OCI-LY7 (cell line): Measurements from ENCODE around the gene HOXA10. TPM values are rescaled to one million over a fixed set of nuclear protein-coding genes. Genes with fewer than 3 reads are reported as not detected.

Source experiments
- BruUV-seq: library from RNA; stranded (reverse); fragments of 400-500 nt; replicated peaks from 2 replicates; lab custom pipeline; 2021; lab: Mats Ljungman, UMichigan
- CTCF ChIA-PET: fragments of 300-600 bp; sonication (Branson Sonifier 250); formaldehyde crosslinking; loops from one replicate; lab custom pipeline; 2022; ENCODE audit warnings: antibody characterized with exemption; ENCODE audit not compliant: unreplicated experiment; lab: Charles Lee
- POLR2A ChIA-PET: fragments of 300-600 bp; sonication (Branson Sonifier 250); formaldehyde crosslinking; loops from one replicate; lab custom pipeline; 2022; ENCODE audit warnings: antibody characterized with exemption; lab: Charles Lee
- DNase-seq: peaks from one replicate; pipeline ENCODE4 v3.0.0-alpha.2; 2015; ENCODE audit warnings: low spot score
- H2AFZ ChIP-seq: fragments of 200-600 bp; sonication (generic), shearing (Covaris generic); 2 replicates; pipeline ENCODE4 v1.6.1; 2014; ENCODE audit warnings: mild to moderate bottlenecking, antibody characterized with exemption, low read length, moderate library complexity
- H3K27ac ChIP-seq: fragments of 200-600 bp; sonication (generic); 2 replicates; pipeline ENCODE4 v1.5.1; 2014; ENCODE audit warnings: mixed run types, low read depth, mild to moderate bottlenecking, moderate library complexity, low read length, inconsistent platforms; ENCODE audit not compliant: poor library complexity, severe bottlenecking
- H3K36me3 ChIP-seq: fragments of 200-600 bp; sonication (generic); 2 replicates; pipeline ENCODE4 v1.6.1; 2014; ENCODE audit warnings: mild to moderate bottlenecking, antibody characterized with exemption, low read length, moderate library complexity, mixed read lengths; ENCODE audit not compliant: insufficient read depth
- H3K4me1 ChIP-seq: fragments of 200-600 bp; sonication (generic); 2 replicates; pipeline ENCODE4 v1.5.1; 2014; ENCODE audit warnings: mild to moderate bottlenecking, low read length; ENCODE audit not compliant: insufficient read depth, poor library complexity, severe bottlenecking
- H3K4me2 ChIP-seq: fragments of 200-600 bp; sonication (generic); 2 replicates; pipeline ENCODE4 v1.6.1; 2014; ENCODE audit warnings: mild to moderate bottlenecking, low read length
- H3K4me3 ChIP-seq: fragments of 200-600 bp; sonication (generic); 2 replicates; pipeline ENCODE4 v1.5.1; 2014; ENCODE audit warnings: mild to moderate bottlenecking, low read depth, low read length; ENCODE audit not compliant: poor library complexity, severe bottlenecking
- H3K79me2 ChIP-seq: fragments of 200-600 bp; sonication (generic); 2 replicates; pipeline ENCODE4 v1.6.1; 2016; ENCODE audit warnings: low read depth, mild to moderate bottlenecking, low read length, moderate library complexity, mixed read lengths; ENCODE audit not compliant: insufficient read depth
- H3K9me2 ChIP-seq: fragments of 200-600 bp; sonication (generic); 2 replicates; pipeline ENCODE4 v1.6.1; 2016; ENCODE audit warnings: mild to moderate bottlenecking, low read length, mixed read lengths; ENCODE audit not compliant: insufficient read depth
- H3K9me3 ChIP-seq: fragments of 200-600 bp; sonication (generic); 2 replicates; pipeline ENCODE4 v1.6.1; 2014; ENCODE audit warnings: mild to moderate bottlenecking, mixed run types, low read length, mixed read lengths
- H4K20me1 ChIP-seq: fragments of 200-600 bp; sonication (generic); 2 replicates; pipeline ENCODE4 v1.6.1; 2014; ENCODE audit warnings: mild to moderate bottlenecking, antibody characterized with exemption, low read length, moderate library complexity, mixed read lengths; ENCODE audit not compliant: insufficient read depth
- EZH2phosphoT487 ChIP-seq: fragments of 200-600 bp; sonication (generic); IDR thresholded peaks from 2 replicates; pipeline ENCODE4 v1.6.1; 2018; ENCODE audit warnings: low read depth, borderline replicate concordance, mild to moderate bottlenecking, mixed run types, antibody characterized with exemption, low read length, moderate library complexity, mixed read lengths
- intact Hi-C: fragments of 100-400 bp; cut with micrococcal nuclease; formaldehyde crosslinking; loops from one replicate; pipeline ENCODE4 v1.10.0; 2022; ENCODE audit not compliant: unreplicated experiment
- total RNA-seq, 2 experiments: library from RNA; depleted of rRNA in 1 of 2; stranded (reverse); fragments of >200 nt in 1 of 2; shearing (Covaris generic) in 1 of 2; gene quantifications; 2 replicates each; pipeline ENCODE4 v1.2.3, GENCODE V29; 2014 to 2022
- TF ChIP-seq, protein P1 (sequence below): fragments of 200-600 bp; sonication (generic); conservative IDR thresholded peaks from 2 replicates; pipeline ENCODE4 v1.5.1; 2014; ENCODE audit warnings: mild to moderate bottlenecking, antibody characterized with exemption, low read length, moderate library complexity, mixed read lengths

The HOXA10 gene
- total RNA-seq, 2 experiments from 2014 or later = not detected

DNA sequence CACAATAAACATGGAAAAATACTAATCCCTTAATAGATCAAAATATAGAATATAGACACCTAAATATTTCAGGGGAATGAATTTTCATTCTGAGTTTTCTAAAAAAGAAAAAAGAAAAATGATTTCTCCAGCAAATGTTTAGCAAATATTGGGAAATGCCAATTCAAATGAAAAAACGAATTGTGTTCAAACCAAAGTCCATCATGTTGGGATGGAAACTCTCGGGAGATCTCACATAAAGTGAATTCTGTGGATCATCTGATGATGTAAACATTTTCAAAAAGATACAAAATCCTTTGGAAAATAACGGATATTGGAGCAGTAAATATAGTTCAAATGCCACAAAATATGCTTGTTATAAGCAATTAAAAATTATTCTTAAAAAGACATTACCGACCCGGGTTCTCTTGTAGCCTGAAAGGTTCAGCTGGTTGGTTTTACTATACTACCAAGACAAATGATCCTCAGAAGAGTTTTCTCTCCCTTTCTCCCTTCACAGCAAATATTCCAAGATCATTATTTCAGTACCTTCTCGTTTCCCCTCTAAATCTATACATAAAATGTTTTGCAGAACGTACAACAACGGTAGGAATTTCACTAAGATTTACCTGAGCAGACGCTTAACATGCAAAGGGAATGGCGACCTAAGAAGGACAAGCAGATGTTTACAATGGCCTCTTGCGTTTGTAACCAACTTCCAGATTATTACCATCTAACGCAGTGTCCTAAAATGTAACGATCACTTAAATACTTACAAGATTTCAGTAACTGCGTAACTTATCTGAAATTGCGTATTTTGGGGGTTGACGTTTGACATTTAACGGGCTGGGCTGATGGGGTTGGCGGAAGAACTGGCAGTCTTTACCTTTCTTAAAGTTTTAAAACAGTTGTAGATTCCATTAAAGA, 23.3 kb upstream of the HOXA10 start:
- Histone ChIP-seq H3K79me2 (no peaks in the 10 kb centered on the region), H3K9me3 (no peaks in the 10 kb centered on the region), H3K27ac (no peak overlapping the region), H4K20me1 (no peaks in the 10 kb centered on the region), H3K36me3 (no peaks in the 10 kb centered on the region), H3K4me3 (no peak overlapping the region), H3K9me2 (no peaks in the 10 kb centered on the region), H2AFZ (no peak overlapping the region), H3K4me1 (peaks cover 17% of the 10 kb centered on the region), H3K4me2 (no peak overlapping the region)
- intact Hi-C loops = loop anchor here (2.0 to 10.0 kb wide), 5 partner anchors 410 to 880 kb away; partner anchors contain the start of gene HIBADH
- TF ChIP-seq EZH2phosphoT487 = no peak
- TF ChIP-seq, protein P1, sequence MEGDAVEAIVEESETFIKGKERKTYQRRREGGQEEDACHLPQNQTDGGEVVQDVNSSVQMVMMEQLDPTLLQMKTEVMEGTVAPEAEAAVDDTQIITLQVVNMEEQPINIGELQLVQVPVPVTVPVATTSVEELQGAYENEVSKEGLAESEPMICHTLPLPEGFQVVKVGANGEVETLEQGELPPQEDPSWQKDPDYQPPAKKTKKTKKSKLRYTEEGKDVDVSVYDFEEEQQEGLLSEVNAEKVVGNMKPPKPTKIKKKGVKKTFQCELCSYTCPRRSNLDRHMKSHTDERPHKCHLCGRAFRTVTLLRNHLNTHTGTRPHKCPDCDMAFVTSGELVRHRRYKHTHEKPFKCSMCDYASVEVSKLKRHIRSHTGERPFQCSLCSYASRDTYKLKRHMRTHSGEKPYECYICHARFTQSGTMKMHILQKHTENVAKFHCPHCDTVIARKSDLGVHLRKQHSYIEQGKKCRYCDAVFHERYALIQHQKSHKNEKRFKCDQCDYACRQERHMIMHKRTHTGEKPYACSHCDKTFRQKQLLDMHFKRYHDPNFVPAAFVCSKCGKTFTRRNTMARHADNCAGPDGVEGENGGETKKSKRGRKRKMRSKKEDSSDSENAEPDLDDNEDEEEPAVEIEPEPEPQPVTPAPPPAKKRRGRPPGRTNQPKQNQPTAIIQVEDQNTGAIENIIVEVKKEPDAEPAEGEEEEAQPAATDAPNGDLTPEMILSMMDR = no peak
- no TSS peak for BruUV-seq
- no peak for DNase-seq
- POLR2A ChIA-PET = no interaction called here
- CTCF ChIA-PET = no interaction called here

- Histone ChIP-seq H3K4me1 (peaks cover 11% of the 10 kb centered on the region), H2AFZ (no peak overlapping the region), H3K27ac (no peak overlapping the region), H3K4me2 (no peak overlapping the region), H3K9me3 (no peaks in the 10 kb centered on the region), H3K9me2 (no peaks in the 10 kb centered on the region), H3K4me3 (no peak overlapping the region), H4K20me1 (no peaks in the 10 kb centered on the region), H3K79me2 (no peaks in the 10 kb centered on the region), H3K36me3 (no peaks in the 10 kb centered on the region)
- CTCF ChIA-PET = interaction anchor here (0.6 to 1.1 kb wide), 4 partner anchors 403 to 1168 kb away, joined by 3 read pairs; no protein-coding TSS in a partner anchor
- intact Hi-C loops = loop anchor here (1.0 to 10.0 kb wide), 7 partner anchors 381 to 881 kb away; partner anchors contain the start of gene HIBADH
- DNase-seq = peak; percentile 74
- POLR2A ChIA-PET = interaction anchor here (0.6 to 1.1 kb wide), 2 partner anchors 330 to 410 kb away, joined by 3 to 4 read pairs; no protein-coding TSS in a partner anchor
- no TSS peak for BruUV-seq
- no peak; the same call in 1 of the 2 replicates for TF ChIP-seq EZH2phosphoT487
- TF ChIP-seq, protein P1 = peak; percentile 96
Observed at GRCh38 chr7:27196287-27196767, 22.2 kb upstream of the HOXA10 start.
